Cardiac muscle cell (in vitro differentiated cells and primary cell): ENCODE results near the gene VEGFB. TPM values are rescaled to one million over a fixed set of nuclear protein-coding genes. Genes with fewer than 3 reads are reported as not detected.
"Not testable (repeated sequence)": the region's sequence is repeated elsewhere in the genome, so short reads cannot be mapped to it uniquely, and the experiment has no call there.

Source experiments
- DNase-seq, 2 donors: peaks; one replicate each; pipeline versions ENCODE4 v3.0.0 to v3.0.0-alpha.2; 2010 to 2017; ENCODE audit warnings: low read depth in 1 of 2, low spot score in 1 of 2
- H3K27ac ChIP-seq: fragments of 200-600 bp; sonication (generic); 2 replicates; pipeline ENCODE4 v1.5.1; 2016
- H3K27me3 ChIP-seq: fragments of 200-600 bp; sonication (generic); 2 replicates; pipeline ENCODE4 v1.6.0; 2016; ENCODE audit warnings: control low read depth
- H3K36me3 ChIP-seq: fragments of 200-600 bp; sonication (generic); 2 replicates; pipeline ENCODE4 v1.5.1; 2016; ENCODE audit warnings: control low read depth
- H3K4me1 ChIP-seq: fragments of 200-600 bp; sonication (generic); 2 replicates; pipeline ENCODE4 v1.8.1; 2017; ENCODE audit warnings: low read depth, mild to moderate bottlenecking, mixed run types
- H3K4me3 ChIP-seq: fragments of 200-600 bp; sonication (generic); 2 replicates; pipeline ENCODE4 v1.5.1; 2016; ENCODE audit warnings: mild to moderate bottlenecking
- H3K9me3 ChIP-seq: fragments of 200-600 bp; sonication (generic); 2 replicates; pipeline ENCODE4 v1.5.1; 2017; ENCODE audit warnings: low read depth, mild to moderate bottlenecking, control low read depth
- polyA plus RNA-seq: library from polyadenylated mRNA; unstranded; fragments of >200 nt; fragmentation: Nextera tagmentation; extraction: Ambion mirVana; gene quantifications from 2 replicates; pipeline ENCODE4 v1.2.1, GENCODE V29; 2016
- total RNA-seq: library from RNA; depleted of rRNA; stranded (reverse); fragments of >200 nt; gene quantifications from 2 replicates; pipeline ENCODE4 v1.2.3, GENCODE V29; 2016
- TF ChIP-seq, protein P1 (sequence below): IDR thresholded peaks from 2 replicates; pipeline ENCODE4 v1.5.1; 2012; ENCODE audit warnings: low read depth, mild to moderate bottlenecking, low read length

VEGFB gene
- total and polyA plus RNA-seq, 2 experiments from 2014 or later = 162 to 199 TPM

DNA sequence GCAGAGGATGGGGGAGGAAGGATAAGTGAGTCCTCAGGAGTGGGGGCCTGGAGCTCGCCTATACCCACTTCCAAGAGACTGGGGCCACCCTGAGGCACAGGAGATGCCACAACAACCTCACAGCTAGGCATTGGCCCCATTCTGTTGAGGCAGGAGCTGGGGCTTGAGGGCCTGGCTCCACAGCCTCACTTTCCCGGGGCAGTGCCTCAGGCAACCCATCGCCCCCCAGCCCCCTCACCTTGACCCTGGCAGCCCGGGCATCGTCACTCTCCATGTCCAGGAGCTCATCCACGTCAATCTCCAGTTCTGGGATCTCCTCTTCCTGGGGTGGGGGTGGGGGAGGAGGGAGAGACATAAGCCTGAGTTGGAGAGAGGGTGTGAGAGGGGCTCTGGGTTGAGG is 10.6 kb downstream of the VEGFB start:
- H3K27me3 ChIP-seq = no peaks in the 10 kb centered on the region
- peaks cover 9% of the 10 kb centered on the region for H3K4me1 ChIP-seq
- TF ChIP-seq, protein P1, sequence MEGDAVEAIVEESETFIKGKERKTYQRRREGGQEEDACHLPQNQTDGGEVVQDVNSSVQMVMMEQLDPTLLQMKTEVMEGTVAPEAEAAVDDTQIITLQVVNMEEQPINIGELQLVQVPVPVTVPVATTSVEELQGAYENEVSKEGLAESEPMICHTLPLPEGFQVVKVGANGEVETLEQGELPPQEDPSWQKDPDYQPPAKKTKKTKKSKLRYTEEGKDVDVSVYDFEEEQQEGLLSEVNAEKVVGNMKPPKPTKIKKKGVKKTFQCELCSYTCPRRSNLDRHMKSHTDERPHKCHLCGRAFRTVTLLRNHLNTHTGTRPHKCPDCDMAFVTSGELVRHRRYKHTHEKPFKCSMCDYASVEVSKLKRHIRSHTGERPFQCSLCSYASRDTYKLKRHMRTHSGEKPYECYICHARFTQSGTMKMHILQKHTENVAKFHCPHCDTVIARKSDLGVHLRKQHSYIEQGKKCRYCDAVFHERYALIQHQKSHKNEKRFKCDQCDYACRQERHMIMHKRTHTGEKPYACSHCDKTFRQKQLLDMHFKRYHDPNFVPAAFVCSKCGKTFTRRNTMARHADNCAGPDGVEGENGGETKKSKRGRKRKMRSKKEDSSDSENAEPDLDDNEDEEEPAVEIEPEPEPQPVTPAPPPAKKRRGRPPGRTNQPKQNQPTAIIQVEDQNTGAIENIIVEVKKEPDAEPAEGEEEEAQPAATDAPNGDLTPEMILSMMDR = no peak
- peak overlapping the region; percentile 26 for H3K27ac ChIP-seq
- no peak overlapping the region for H3K4me3 ChIP-seq
- no peak for DNase-seq
- H3K36me3 ChIP-seq = no peaks in the 10 kb centered on the region
- no peaks in the 10 kb centered on the region for H3K9me3 ChIP-seq

DNA sequence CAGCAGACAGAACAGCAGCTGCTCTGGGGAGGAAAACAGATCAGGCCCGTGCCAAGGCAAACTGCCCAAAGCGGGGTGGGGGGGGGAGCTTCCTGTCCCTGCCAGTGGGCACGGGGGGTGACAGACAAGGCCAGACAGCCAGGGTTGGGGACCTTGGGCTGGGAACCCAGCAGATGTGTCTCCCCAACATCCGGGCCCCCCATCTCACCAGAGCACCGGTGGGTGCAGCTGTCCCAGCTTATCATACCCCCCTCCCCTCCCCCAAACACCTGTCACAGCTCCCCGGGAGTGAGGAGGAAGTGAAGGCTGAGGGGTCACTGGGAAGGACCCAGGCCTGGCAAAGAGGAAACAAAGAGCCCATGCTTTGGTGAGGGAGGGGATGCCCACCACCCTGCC is 11.0 kb downstream of the VEGFB start:
- Histone ChIP-seq H3K4me3 (peak overlapping the region; percentile 48), H3K27ac (peak overlapping the region; percentile 26), H3K4me1 (peaks cover 5% of the 10 kb centered on the region), H3K27me3 (no peaks in the 10 kb centered on the region), H3K9me3 (no peaks in the 10 kb centered on the region), H3K36me3 (no peaks in the 10 kb centered on the region)
- no peak for DNase-seq
- TF ChIP-seq, protein P1 = no peak

DNA sequence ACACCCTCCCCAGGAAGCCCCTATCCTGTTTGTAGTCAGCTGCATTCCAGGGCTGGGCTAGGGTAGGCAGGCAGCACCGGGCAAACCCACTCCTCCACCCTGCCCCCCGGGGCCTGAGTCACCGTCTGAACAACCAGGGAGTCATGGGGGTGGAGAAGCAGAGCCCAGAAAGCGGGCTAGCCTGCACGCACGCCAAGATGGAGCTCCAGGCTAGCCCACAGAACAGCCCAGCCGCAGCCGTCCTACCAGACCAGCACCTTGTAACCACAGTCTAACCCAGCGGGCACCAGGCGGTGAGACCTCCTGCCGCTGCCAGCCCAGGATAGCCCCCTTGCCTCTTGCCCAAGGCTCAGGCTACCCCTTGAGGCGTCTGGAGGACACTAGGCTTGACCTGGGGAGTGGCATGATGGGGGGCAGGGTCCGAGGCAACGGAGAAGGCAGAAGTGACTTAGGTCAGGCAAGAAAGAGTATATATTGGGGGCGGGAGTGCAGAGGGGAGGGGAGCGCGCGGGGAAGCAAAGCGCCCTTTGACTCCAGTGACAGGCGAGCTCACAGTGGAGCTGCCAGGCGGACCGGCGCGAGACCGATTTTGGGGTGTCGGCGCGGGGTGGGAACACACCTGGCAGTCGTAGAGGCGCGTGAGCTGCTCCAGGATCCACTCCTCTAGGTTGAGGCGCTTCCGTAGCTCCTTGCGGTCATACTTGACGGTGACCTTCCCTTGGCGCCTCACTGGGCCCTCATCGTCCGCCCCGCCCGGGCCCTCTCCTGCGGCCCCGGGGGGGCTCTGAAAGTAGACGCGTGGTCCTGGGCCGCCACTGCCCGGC is 11.6 kb downstream of the VEGFB start:
- Histone ChIP-seq H3K27me3 (no peaks in the 10 kb centered on the region), H3K9me3 (no peaks in the 10 kb centered on the region), H3K4me1 (peaks cover 5% of the 10 kb centered on the region), H3K36me3 (no peaks in the 10 kb centered on the region), H3K27ac (peak overlapping the region; percentile 38), H3K4me3 (peak overlapping the region; percentile 48)
- TF ChIP-seq, protein P1 = no peak
- peak in 1 of 2 donors; percentile 79 for DNase-seq

DNA sequence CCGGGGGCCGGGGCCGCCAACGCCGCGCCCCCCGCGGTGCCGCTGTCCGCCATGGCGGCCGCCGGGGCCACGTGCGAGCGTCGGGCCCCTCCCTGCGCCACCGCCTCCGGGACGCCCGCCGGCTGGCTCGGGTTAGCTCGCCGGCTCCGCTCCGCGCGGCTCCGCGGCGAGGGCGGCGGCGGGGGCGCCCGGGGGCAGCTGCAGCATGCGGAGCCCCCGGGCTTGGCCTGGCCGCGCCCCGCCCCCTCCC is 12.2 kb downstream of the VEGFB start:
- H3K27ac ChIP-seq, H3K9me3 ChIP-seq, H3K4me1 ChIP-seq, H3K27me3 ChIP-seq, DNase-seq, H3K36me3 ChIP-seq: not testable (repeated sequence)
- peak overlapping the region; percentile 48 for H3K4me3 ChIP-seq

DNA sequence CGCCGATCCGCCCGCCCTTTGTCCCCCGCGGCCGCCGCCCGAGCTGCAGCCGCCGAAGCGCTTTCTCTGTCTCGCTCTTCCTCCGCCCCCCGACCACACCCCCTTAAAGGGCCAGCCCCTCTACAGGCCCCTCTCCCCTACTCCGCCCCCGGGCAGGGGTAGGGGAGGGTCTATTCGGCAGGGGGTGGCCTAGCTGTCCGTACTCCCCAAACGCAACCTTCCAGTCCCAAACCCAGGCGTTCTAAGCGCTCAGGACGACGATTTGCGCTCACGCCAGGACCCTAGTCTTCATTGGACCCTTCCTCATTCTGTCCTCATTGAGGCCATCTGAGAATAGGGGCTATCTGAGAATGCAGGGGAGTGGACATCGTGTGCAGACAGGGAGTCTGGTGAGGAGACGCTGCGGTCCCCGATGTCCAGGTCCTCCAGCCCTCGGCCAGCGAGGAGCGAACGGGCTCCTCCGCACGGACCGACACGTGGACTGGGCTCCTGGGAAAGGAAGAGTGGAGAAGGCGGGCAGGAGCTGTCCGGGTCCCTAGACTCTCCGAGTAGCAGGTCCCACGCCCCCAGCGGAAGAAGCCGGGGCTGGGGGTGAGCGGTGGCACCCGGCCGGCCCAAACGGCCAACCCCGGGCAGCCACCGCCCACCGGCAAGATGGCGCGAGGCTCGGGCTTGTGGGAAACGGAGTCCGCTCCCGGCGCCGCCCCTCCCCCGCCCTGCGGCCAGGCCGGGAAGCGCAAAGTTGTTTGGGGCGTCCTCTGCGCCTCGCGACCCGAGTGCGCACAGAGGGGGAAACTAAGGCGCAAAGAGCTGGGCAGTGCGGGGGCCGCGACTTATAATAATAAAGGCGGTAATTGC is 12.7 kb downstream of the VEGFB start, which contains the start of gene PPP1R14B:
Gene PPP1R14B, minus strand, starts transcription at position 73 of the 858 bp plus-strand sequence. CDS start 270 bp downstream, outside the sequence.
- H3K27ac ChIP-seq = peak within 1 kb of the TSS; percentile 76
- H3K4me3 ChIP-seq = peak within 1 kb of the TSS; percentile 48
- no peaks in the 10 kb centered on the region for H3K36me3 ChIP-seq
- H3K27me3 ChIP-seq = no peaks in the 10 kb centered on the region
- no peaks in the 10 kb centered on the region for H3K9me3 ChIP-seq
- H3K4me1 ChIP-seq = peaks cover 5% of the 10 kb centered on the region
- TF ChIP-seq, protein P1 = no peak
- peak; percentile 91 to 94 for DNase-seq
